ENCODE data around the gene TRAF3. TPM values are rescaled to one million over a fixed set of nuclear protein-coding genes. Genes with fewer than 3 reads are reported as not detected.
"Not testable (repeated sequence)": the region's sequence is repeated elsewhere in the genome, so short reads cannot be mapped to it uniquely, and the experiment has no call there.

The TRAF3 gene
- total RNA-seq, 1 experiment from 2014 or later, result 37.6 TPM

- Histone ChIP-seq H3K36me3 (ENCODE audit: control insufficient read depth, insufficient read depth, low read length) (no peaks in the 10 kb centered on the region; the same call in 1 of the 2 replicates), H3K4me3 (ENCODE audit: low read depth in 2 of 2, low read length in 2 of 2) (no peak overlapping the region), H3K9me3 (ENCODE audit: control insufficient read depth, insufficient read depth, low read depth, low read length) (no peaks in the 10 kb centered on the region), H3K4me1 (ENCODE audit: control insufficient read depth, insufficient read depth, low read length) (peaks cover 5% of the 10 kb centered on the region; the same call in 1 of the 2 replicates), H3K27me3 (ENCODE audit: control insufficient read depth, insufficient read depth, low read length) (no peaks in the 10 kb centered on the region), H3K27ac (ENCODE audit: low read length) (no peak overlapping the region)
- in situ Hi-C loops (cut with HindIII; ENCODE audit: low pct_unique_long_range_greater_than_20kb, low sequenced_read_pairs), result no loop called here
- TF ChIP-seq CTCF (IDR thresholded peaks at IDR 0.05) (no peak), POLR2AphosphoS5 (IDR thresholded peaks at IDR 0.05; ENCODE audit: low read depth, low read length) (no peak), REST (IDR thresholded peaks at IDR 0.05; ENCODE audit: insufficient read depth in 1 of 2, low read depth in 2 of 2, low read length in 1 of 2) (no peak)
- DNase-seq (ENCODE audit: low read depth, low spot score) (no peak), ATAC-seq (no peak)
- intact Hi-C loops (cut with micrococcal nuclease; ENCODE audit: unreplicated experiment), result no loop called here
- no TSS peak for BruUV-seq (replicated peaks)
- ChIA-PET CTCF (no interaction called here), POLR2A (no interaction called here)
These were observed 86.1 kb downstream of the TRAF3 start for GRCh38 chr14:102863381-102863780.

GRCh38 chr14:102865916-102866315 lies 88.7 kb downstream of the TRAF3 start:
- in situ Hi-C loops (cut with HindIII; ENCODE audit: low pct_unique_long_range_greater_than_20kb, low sequenced_read_pairs); ATAC-seq; H3K9me3 ChIP-seq (ENCODE audit: control insufficient read depth, insufficient read depth, low read depth, low read length); BruUV-seq (replicated peaks); H3K4me3 ChIP-seq (ENCODE audit: low read depth in 2 of 2, low read length in 2 of 2); H3K27me3 ChIP-seq (ENCODE audit: control insufficient read depth, insufficient read depth, low read length); POLR2A ChIA-PET; DNase-seq (ENCODE audit: low read depth, low spot score); intact Hi-C loops (cut with micrococcal nuclease; ENCODE audit: unreplicated experiment); H3K27ac ChIP-seq (ENCODE audit: low read length); CTCF ChIA-PET; H3K4me1 ChIP-seq (ENCODE audit: control insufficient read depth, insufficient read depth, low read length); H3K36me3 ChIP-seq (ENCODE audit: control insufficient read depth, insufficient read depth, low read length): not testable (repeated sequence)

GRCh38 chr14:102866982-102867761 lies 89.9 kb downstream of the TRAF3 start:
- no peaks in the 10 kb centered on the region for H3K36me3 ChIP-seq (ENCODE audit: control insufficient read depth, insufficient read depth, low read length)
- POLR2A ChIA-PET, result no interaction called here
- DNase-seq (ENCODE audit: low read depth, low spot score), result no peak
- in situ Hi-C loops (cut with HindIII; ENCODE audit: low pct_unique_long_range_greater_than_20kb, low sequenced_read_pairs), result no loop called here
- no peak overlapping the region for H3K27ac ChIP-seq (ENCODE audit: low read length)
- no peaks in the 10 kb centered on the region for H3K9me3 ChIP-seq (ENCODE audit: control insufficient read depth, insufficient read depth, low read depth, low read length)
- H3K4me3 ChIP-seq (ENCODE audit: low read depth in 2 of 2, low read length in 2 of 2), result no peak overlapping the region
- H3K4me1 ChIP-seq (ENCODE audit: control insufficient read depth, insufficient read depth, low read length), result peaks cover 5% of the 10 kb centered on the region; the same call in 1 of the 2 replicates
- no peak for TF ChIP-seq REST (IDR thresholded peaks at IDR 0.05; ENCODE audit: insufficient read depth in 1 of 2, low read depth in 2 of 2, low read length in 1 of 2)
- no peak for TF ChIP-seq POLR2AphosphoS5 (IDR thresholded peaks at IDR 0.05; ENCODE audit: low read depth, low read length)
- no peak for TF ChIP-seq SIN3A (IDR thresholded peaks at IDR 0.05; ENCODE audit: borderline replicate concordance, insufficient read depth, low read depth, low read length)
- no peak for TF ChIP-seq TCF7L2 (IDR thresholded peaks at IDR 0.05; ENCODE audit: low read depth, low read length)
- no peak for TF ChIP-seq CTCF (IDR thresholded peaks at IDR 0.05)
- BruUV-seq (replicated peaks), result TSS peak; percentile 60
- H3K27me3 ChIP-seq (ENCODE audit: control insufficient read depth, insufficient read depth, low read length), result no peaks in the 10 kb centered on the region
- intact Hi-C loops (cut with micrococcal nuclease; ENCODE audit: unreplicated experiment), result no loop called here
- ATAC-seq, result no peak
- CTCF ChIA-PET, result no interaction called here

Measured in Panc1 (cell line).